ENCODE data around the gene TCAF1.
A peak's percentile ranks its signal among the peaks of the same experiment; 100 is the strongest.
"Not testable (repeated sequence)": the region's sequence is repeated elsewhere in the genome, so short reads cannot be mapped to it uniquely, and the experiment has no call there.

Gene TCAF1

DNA sequence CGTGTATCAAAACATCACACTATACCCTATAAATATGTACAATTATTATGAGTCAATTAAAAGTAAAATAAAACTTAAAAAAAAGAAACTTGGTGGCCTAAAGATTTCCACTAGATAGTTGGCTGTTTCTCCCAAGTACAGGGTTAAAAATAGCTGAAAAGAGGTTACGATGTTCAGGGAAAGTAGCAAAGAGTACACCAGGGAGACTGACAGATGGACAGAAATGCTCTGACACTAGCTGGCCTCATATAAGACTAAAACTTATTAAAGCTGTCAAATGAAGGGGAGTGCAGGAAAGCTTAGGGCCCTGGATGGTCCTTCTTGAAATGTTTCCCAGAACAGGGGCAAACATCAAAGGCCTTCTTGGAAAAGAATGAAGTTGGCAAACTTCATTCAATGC, 51.3 kb downstream of the TCAF1 start:
- DNase-seq = no peak

DNA sequence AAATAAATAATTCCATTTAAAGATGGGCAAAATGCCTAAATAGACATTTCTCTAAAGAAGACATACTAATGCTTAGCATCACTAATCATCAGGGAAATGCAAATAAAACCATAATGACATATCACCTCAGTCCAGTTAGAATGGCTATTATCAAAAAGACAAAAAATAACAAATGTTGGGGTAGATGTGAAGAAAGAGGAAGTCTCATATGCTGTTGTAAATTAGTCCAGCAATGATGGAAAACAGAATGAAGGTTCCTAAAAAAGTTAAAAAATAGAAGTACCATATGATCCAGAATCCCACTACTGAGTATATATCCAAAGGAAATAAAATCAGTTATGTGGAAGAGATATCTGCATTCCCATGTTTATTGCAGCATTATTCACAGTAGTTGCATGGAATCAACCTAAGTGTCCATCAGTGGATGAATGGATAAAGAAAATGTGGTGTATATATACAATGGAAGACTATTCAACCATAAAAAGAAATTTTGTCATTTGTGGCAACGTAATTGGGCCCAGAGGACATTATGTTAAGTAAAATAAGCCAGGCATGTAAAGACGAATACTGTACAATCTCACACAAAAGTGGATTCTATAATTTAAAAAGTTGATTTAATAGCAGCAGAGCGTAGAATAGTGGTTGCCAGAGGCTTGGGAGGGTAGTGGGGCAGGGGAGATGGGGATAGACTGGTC, 52.0 kb downstream of the TCAF1 start:
- DNase-seq = no peak

GRCh38 chr7:143848192-143848591, 53.8 kb downstream of the TCAF1 start:
- no peak for DNase-seq

- no peak for DNase-seq
Measured at GRCh38 chr7:143846692-143847091, 55.3 kb downstream of the TCAF1 start.

DNA sequence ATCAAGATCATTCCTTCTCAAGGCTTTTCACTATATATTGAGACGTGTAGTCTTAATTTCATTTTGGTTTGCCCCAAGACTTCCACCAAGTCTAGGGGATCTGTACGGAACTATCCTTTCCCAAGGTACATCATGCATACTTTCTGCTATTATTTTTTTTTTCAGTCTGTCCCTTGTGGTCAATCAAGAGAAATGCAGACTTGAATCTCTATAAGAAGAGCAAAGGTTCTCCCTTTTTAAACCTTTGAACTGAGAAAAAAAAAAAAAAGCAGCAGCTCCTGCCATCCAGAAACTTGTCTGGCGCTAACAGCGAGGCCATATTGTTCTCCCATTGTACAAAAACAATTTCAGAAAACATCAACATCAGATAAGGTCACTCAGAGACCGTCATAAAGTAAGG, 60.3 kb downstream of the TCAF1 start:
- not testable (repeated sequence) for DNase-seq

DNA sequence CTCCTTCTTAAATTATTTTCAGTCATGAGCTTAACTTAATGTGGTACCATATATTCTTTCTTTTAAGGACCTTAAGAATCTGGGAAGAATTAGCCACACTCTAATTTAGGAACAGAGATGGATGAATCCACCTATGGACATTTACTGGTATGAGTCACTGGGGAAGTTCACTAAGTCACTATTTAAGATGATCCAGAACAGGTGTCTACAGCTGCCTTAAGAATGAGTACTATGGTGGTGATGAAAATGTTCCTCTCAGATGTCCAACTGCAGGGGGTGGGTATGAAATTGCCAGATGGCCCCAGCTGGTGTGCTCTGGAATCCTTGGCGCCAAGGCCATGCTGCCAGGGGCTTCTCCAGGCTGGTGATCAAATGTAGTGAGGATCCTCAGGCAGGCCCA, 61.9 kb downstream of the TCAF1 start:
- not testable (repeated sequence) for DNase-seq

- DNase-seq = not testable (repeated sequence)
Measured at GRCh38 chr7:143837223-143837622, 64.8 kb downstream of the TCAF1 start.

- DNase-seq = peak; percentile 49
Measured at GRCh38 chr7:143836622-143837021, 65.4 kb downstream of the TCAF1 start.

DNA sequence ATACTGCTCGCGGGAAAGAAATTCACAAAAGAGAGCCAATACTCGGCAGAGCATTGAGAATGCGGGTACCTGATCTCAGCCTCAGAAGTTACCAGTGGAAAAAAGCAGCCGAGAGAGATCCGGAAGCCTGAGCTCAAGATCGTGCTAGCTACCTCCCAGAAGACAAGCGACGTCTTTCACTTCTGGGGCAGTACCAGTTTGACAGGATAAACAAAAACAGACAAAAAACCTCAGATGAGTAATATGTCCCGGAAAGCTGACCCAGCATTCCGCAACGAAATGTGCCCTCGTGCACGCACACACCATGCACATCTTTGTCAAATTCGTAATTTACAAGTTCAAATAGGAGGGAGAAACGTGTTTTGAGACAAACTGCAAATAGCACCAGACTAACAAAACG, 65.9 kb downstream of the TCAF1 start:
- DNase-seq = not testable (repeated sequence)

GRCh38 chr7:143826578-143826977, 75.4 kb downstream of the TCAF1 start:
- not testable (repeated sequence) for DNase-seq

DNA sequence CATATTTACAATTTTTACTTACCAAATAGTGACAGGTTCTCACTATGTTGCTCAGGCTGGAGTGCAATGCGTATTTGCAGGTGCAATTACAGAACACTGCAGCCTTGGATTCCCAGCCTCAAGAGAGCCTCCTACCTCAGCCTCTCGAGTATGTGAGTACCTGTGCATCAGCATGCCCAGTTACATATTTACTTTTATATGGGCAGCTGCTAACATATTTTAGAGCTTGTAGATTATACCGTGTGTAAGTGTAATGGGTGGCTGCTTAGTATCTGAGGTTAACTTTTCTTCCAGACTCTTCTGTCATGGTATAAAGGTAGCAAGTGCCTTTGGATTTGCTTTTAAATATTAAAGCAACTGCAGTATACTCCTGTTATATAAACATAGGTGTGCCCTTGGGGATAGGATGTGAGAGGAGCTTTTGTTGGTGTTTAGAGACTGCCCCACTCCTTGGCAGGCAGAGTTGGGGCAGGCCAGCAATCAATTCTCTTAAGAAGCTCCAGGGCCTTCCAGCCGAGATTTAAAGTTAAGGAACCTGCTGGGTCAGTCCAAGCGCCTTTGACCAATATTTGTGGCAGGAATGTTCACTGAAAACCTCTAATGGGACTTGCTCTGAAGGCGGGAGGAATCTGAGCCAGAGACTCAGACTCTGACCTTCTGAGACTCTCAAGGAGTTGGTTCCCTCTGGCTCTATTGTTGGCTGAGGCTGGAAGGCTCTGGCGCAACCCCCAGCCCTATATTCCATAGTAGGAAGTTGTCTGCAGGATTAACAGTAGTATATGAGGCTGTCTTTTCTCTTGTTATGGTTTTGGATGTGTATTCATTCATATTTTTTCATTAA, 77.5 kb downstream of the TCAF1 start:
- DNase-seq = not testable (repeated sequence)

GRCh38 chr7:143823634-143824294, 78.2 kb downstream of the TCAF1 start:
- not testable (repeated sequence) for DNase-seq

DNA sequence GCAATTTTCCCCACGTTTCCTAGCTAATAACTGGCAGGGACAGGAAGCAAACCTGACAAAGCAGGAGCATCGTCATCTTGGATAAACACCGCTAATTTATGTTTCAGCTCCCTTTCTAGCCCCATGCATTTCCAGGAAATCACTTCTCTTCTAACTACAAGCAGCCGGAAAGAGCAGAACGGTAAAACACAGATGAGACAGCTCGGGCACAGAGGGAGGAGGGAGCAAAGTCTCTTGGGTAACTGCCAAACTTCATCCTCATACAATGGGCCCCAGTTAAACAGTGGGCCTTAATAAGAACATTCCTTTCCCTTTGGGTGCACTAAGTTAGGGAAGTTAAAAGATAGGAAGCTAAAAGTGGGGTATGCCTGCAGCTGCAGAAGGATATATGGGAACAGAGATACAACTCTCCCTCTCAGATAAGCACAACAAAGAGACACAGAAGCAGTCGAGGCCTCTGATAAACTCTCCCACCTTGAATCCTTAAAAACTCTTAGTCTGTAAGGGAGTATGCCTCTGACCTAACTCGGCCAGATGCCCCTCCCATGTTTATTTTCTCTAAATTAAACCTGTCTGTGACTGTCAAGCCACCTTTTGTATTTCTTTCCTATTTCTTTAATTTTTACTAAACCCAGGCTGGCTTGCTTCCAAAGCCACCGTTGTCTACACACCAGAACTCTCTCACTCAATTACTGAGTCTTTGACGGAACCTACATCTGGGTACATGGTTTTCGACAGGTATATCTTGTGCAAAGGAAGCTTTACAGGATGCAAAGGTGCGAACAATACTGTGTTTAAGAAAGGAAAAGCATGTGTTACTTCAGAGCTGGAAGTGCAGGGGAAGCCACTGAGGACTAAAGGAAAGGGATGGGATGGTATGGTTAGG, 80.3 kb downstream of the TCAF1 start:
- not testable (repeated sequence) for DNase-seq

GRCh38 chr7:143817873-143818272, 84.1 kb downstream of the TCAF1 start:
- not testable (repeated sequence) for DNase-seq

DNA sequence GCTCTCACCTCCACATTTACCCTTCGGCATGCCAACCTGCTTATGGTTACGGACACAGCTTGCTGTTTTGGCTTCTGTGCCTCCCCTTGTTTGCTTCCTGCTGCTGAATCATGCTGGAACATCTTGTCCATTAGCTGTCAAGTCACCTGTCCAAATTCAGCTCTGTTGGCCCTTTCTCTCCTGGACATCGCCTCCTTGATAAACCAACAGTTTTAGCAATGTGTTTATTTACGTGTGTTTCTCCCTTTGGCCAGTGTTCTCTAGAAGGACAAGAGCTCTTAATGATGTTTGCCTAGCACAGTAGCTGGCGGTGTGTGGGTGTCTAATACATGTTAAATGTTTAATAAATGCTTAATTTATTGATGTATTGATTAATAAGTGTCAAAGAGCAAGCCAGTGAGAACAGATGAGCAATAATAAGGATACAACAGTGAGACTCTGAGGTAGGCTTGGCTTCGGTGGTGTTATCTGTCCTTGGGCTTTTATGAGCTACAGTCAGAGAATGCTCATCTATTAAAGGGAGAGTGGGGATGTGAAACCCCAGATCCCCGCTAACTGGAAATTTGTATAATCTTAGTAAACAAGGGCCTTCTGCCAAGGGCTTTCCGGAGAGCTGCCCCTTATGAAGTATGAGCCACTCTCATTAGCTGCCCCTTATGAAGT, 85.4 kb downstream of the TCAF1 start:
- DNase-seq = not testable (repeated sequence)

DNA sequence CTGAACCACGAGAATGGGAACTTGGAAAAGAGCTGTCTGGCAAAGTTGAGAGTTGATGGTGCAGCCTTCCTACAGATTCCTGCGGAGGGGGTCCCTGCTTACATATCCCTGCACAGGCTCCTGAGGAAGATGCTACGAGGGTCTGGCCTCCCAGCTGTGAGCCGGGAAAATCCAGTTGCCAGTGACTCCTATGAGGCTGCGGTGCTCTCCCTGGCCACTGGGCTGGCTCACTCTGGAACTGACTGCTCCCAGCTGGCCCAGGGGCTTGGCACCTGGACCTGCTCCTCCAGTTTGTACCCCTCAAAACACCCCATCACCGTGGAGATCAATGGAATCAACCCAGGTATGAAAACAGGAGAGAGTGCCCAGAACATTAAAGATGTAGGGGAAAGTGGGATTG, 91.3 kb downstream of the TCAF1 start:
- not testable (repeated sequence) for DNase-seq

- not testable (repeated sequence) for DNase-seq
Measured at GRCh38 chr7:143806664-143807071, 95.3 kb downstream of the TCAF1 start.
